Neural progenitor cell (in vitro differentiated cells): ENCODE data around the gene RIBC2.

Source experiments
- EZH2 ChIP-seq: fragments of 200-600 bp; sonication (generic); IDR thresholded peaks from 2 replicates; pipeline ENCODE4 v1.6.1; 2017; ENCODE audit warnings: antibody characterized with exemption, mild to moderate bottlenecking, moderate library complexity
- EZH2phosphoT487 ChIP-seq: fragments of 200-600 bp; sonication (generic); IDR thresholded peaks from 2 replicates; pipeline ENCODE4 v1.6.1; 2017; ENCODE audit warnings: antibody characterized with exemption
- TF ChIP-seq, protein P1 (sequence below): fragments of 200-600 bp; sonication (generic); IDR thresholded peaks from 2 replicates; pipeline ENCODE4 v1.5.1; 2017; ENCODE audit warnings: antibody characterized with exemption, mild to moderate bottlenecking

DNA sequence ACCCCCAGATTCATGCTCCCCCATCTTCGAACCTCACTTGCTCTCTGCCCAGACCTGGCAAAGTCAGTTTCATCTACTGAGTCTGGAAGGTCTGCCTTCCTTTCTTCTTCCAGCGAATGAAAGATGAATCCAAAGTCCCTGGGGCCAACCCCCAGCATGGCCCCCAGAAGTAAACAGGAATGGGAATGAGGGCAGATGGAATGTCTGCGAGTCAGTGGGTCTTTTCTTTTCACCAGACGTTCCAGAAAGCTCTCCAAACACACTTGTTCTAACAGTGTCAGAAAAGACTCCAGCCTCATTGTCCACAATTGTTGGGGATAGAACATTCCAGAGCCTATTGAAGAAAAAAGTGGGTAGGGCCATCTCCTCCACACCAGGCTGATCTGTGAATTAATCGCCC lies 28.6 kb downstream of the RIBC2 start:
- TF ChIP-seq, protein P1, sequence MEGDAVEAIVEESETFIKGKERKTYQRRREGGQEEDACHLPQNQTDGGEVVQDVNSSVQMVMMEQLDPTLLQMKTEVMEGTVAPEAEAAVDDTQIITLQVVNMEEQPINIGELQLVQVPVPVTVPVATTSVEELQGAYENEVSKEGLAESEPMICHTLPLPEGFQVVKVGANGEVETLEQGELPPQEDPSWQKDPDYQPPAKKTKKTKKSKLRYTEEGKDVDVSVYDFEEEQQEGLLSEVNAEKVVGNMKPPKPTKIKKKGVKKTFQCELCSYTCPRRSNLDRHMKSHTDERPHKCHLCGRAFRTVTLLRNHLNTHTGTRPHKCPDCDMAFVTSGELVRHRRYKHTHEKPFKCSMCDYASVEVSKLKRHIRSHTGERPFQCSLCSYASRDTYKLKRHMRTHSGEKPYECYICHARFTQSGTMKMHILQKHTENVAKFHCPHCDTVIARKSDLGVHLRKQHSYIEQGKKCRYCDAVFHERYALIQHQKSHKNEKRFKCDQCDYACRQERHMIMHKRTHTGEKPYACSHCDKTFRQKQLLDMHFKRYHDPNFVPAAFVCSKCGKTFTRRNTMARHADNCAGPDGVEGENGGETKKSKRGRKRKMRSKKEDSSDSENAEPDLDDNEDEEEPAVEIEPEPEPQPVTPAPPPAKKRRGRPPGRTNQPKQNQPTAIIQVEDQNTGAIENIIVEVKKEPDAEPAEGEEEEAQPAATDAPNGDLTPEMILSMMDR = no peak
- TF ChIP-seq EZH2phosphoT487 (no peak), EZH2 (no peak)
